ENCODE measurements around the gene MAP3K3. TPM values are rescaled to one million over a fixed set of nuclear protein-coding genes. Genes with fewer than 3 reads are reported as not detected.

The MAP3K3 gene
- total RNA-seq, 1 experiment from 2014 or later: 24.3 TPM

- peaks cover 4 to 19% (median 13%) of the 10 kb centered on the region in 3 experiments; a peak in 6 of 7 replicates for H3K36me3 Mint-ChIP-seq (ENCODE audit: insufficient read depth in 1 of 3, low read depth in 3 of 3)
- Histone ChIP-seq H3K27me3 (ENCODE audit: insufficient read depth, low read length) (no peaks in the 10 kb centered on the region), H3K79me2 (ENCODE audit: insufficient read depth, low read length) (no peaks in the 10 kb centered on the region), H3K23me2 (ENCODE audit: insufficient read length, low read depth, low read length, poor library complexity, severe bottlenecking) (no peaks in the 10 kb centered on the region), H3K9ac (ENCODE audit: extremely low read depth, insufficient read length, low read length) (no peak overlapping the region), H2AK5ac (ENCODE audit: insufficient read length, low read length) (no peak overlapping the region), H2BK15ac (ENCODE audit: low read depth, low read length) (no peak overlapping the region), H3K27ac (ENCODE audit: insufficient read length, low read depth, low read length) (no peak overlapping the region), H3K14ac (ENCODE audit: insufficient read depth, low read length) (no peak overlapping the region), H2BK120ac (ENCODE audit: low read depth, low read length, poor library complexity, severe bottlenecking) (no peak overlapping the region), H3K23ac (ENCODE audit: insufficient read length, low read depth, low read length) (no peak overlapping the region), H3K18ac (ENCODE audit: insufficient read length, low read depth, low read length) (no peak overlapping the region), H3T11ph (ENCODE audit: low read length) (no peak overlapping the region), H2BK20ac (ENCODE audit: low read depth, low read length, poor library complexity, severe bottlenecking) (no peak overlapping the region), H3K56ac (ENCODE audit: insufficient read length, low read depth, low read length) (no peak overlapping the region), H4K91ac (ENCODE audit: insufficient read length, low read depth, low read length) (no peak overlapping the region), H4K8ac (replicated peaks; ENCODE audit: insufficient read length, low read depth, low read length) (no peak overlapping the region), H2BK5ac (ENCODE audit: insufficient read length, low read length) (no peak overlapping the region), H4K5ac (ENCODE audit: insufficient read length, low read depth, low read length) (no peak overlapping the region), H3K4me2 (ENCODE audit: insufficient read depth, insufficient read length, low read length) (no peak overlapping the region), H3K79me1 (ENCODE audit: insufficient read depth, low read depth, low read length, poor library complexity, severe bottlenecking) (no peaks in the 10 kb centered on the region), H2BK12ac (ENCODE audit: insufficient read length, low read depth, low read length) (no peak overlapping the region), H2AFZ (ENCODE audit: low read length) (no peak overlapping the region), H4K20me1 (ENCODE audit: control insufficient read depth, insufficient read depth, insufficient read length) (no peaks in the 10 kb centered on the region), H3K4ac (ENCODE audit: low read depth, low read length) (no peak overlapping the region), H3K4me1 (ENCODE audit: insufficient read depth, low read length) (no peaks in the 10 kb centered on the region), H3K9me3 (ENCODE audit: control insufficient read depth, low read depth, low read length) (no peaks in the 10 kb centered on the region)
- H3K9me3 Mint-ChIP-seq: no peaks in the 10 kb centered on the region
- H3K27me3 Mint-ChIP-seq (ENCODE audit: low read depth): no peaks in the 10 kb centered on the region
- H3K27ac Mint-ChIP-seq: no peak overlapping the region
- no peak for TF ChIP-seq CTCF (conservative IDR thresholded peaks at IDR 0.05)
- no peak for DNase-seq
- no peak overlapping the region for H3K4me3 Mint-ChIP-seq
- H3K4me1 Mint-ChIP-seq: peaks cover 2 to 7% of the 10 kb centered on the region in 2 experiments
- WGBS (ENCODE audit: extremely low coverage, insufficient read length, low lambda C conversion rate): no CpG with 5 or more reads among the region's 4 CpGs
Measured at GRCh38 chr17:63640038-63640437, 17.8 kb downstream of the MAP3K3 start.
